GM23338 (cell line): Measurements from ENCODE around the gene NBDY. TPM values are rescaled to one million over a fixed set of nuclear protein-coding genes. Genes with fewer than 3 reads are reported as not detected.

ENCODE experiments used
- ATAC-seq: fragments of 200-7000 bp; cut with Tn5 transposase; 3 replicates; pipeline ENCODE4 v1.9.1; 2020
- DNase-seq: peaks from one replicate; pipeline ENCODE4 v3.0.0-alpha.2; 2015; ENCODE audit warnings: low spot score
- H2AFZ ChIP-seq: fragments of 200-600 bp; sonication (generic); 2 replicates; pipeline ENCODE4 v1.8.0; 2016; ENCODE audit warnings: antibody characterized with exemption, mild to moderate bottlenecking, moderate library complexity
- H3F3A ChIP-seq: fragments of 200-600 bp; sonication (generic); replicated peaks from 2 replicates; pipeline ENCODE4 v1.8.0; 2017; ENCODE audit warnings: antibody characterized with exemption, mixed run types, low read depth
- H3K27ac ChIP-seq: fragments of 200-600 bp; sonication (generic); 2 replicates; pipeline ENCODE4 v1.6.1; 2016; ENCODE audit warnings: low read depth
- H3K27me3 ChIP-seq: fragments of 200-600 bp; sonication (generic); 2 replicates; pipeline ENCODE4 v1.8.0; 2016; ENCODE audit warnings: mild to moderate bottlenecking, mixed run types, moderate library complexity; ENCODE audit not compliant: insufficient read depth
- H3K36me3 ChIP-seq: fragments of 200-600 bp; sonication (generic); 2 replicates; pipeline ENCODE4 v1.8.0; 2016; ENCODE audit warnings: mild to moderate bottlenecking; ENCODE audit not compliant: insufficient read depth
- H3K4me1 ChIP-seq: fragments of 200-600 bp; sonication (generic); 2 replicates; pipeline ENCODE4 v1.8.0; 2016; ENCODE audit warnings: mild to moderate bottlenecking, moderate library complexity; ENCODE audit not compliant: insufficient read depth
- H3K4me2 ChIP-seq: fragments of 200-600 bp; sonication (generic); 2 replicates; pipeline ENCODE4 v1.7.1; 2017; ENCODE audit warnings: mixed run types
- H3K4me3 ChIP-seq: fragments of 200-600 bp; sonication (generic); 2 replicates; pipeline ENCODE4 v1.6.1; 2016; ENCODE audit warnings: mixed run types
- H3K79me2 ChIP-seq: fragments of 200-600 bp; sonication (generic); replicated peaks from 2 replicates; pipeline ENCODE4 v1.8.0; 2017; ENCODE audit warnings: mild to moderate bottlenecking; ENCODE audit not compliant: insufficient read depth
- H3K9me2 ChIP-seq: fragments of 200-600 bp; sonication (generic); 2 replicates; pipeline ENCODE4 v1.8.0; 2017; ENCODE audit not compliant: insufficient read depth
- H4K20me1 ChIP-seq: fragments of 200-600 bp; sonication (generic); replicated peaks from 2 replicates; pipeline ENCODE4 v1.8.0; 2017; ENCODE audit warnings: mild to moderate bottlenecking; ENCODE audit not compliant: insufficient read depth
- H3K27ac Mint-ChIP-seq: 2 replicates; pipeline ENCODE4 v1.8.0; 2020; ENCODE audit warnings: inconsistent platforms, mild to moderate bottlenecking, moderate library complexity, mixed read lengths
- H3K27me3 Mint-ChIP-seq: 3 replicates; pipeline ENCODE4 v1.8.0; 2022; ENCODE audit warnings: low read depth, mild to moderate bottlenecking, moderate library complexity, mixed read lengths, inconsistent platforms; ENCODE audit not compliant: insufficient read depth, poor library complexity
- H3K36me3 Mint-ChIP-seq: 3 replicates; pipeline ENCODE4 v1.8.0; 2021; ENCODE audit warnings: low read depth, mild to moderate bottlenecking, inconsistent platforms, moderate library complexity, mixed read lengths
- H3K4me1 Mint-ChIP-seq: 3 replicates; pipeline ENCODE4 v1.8.0; 2020; ENCODE audit warnings: mild to moderate bottlenecking, inconsistent platforms, mixed read lengths
- H3K4me3 Mint-ChIP-seq: 3 replicates; pipeline ENCODE4 v1.8.0; 2021; ENCODE audit warnings: moderate library complexity, mild to moderate bottlenecking, inconsistent platforms, mixed read lengths
- H3K9me3 Mint-ChIP-seq: 3 replicates; pipeline ENCODE4 v1.8.0; 2020; ENCODE audit warnings: moderate library complexity, mild to moderate bottlenecking, inconsistent platforms, mixed read lengths
- CREB1 ChIP-seq: fragments of 250-450 bp; sonication (Bioruptor Pico); IDR thresholded peaks from 2 replicates; pipeline ENCODE4 v1.5.0; 2020; ENCODE audit warnings: low read depth, mild to moderate bottlenecking, moderate library complexity
- EZH2 ChIP-seq: fragments of 200-600 bp; sonication (generic); IDR thresholded peaks from one replicate; pipeline ENCODE4 v1.8.0; 2017; ENCODE audit warnings: antibody characterized with exemption, mild to moderate bottlenecking, low read depth; ENCODE audit not compliant: unreplicated experiment
- EZH2phosphoT487 ChIP-seq: fragments of 200-600 bp; sonication (generic); IDR thresholded peaks from one replicate; pipeline ENCODE4 v1.8.1; 2018; ENCODE audit warnings: antibody characterized with exemption; ENCODE audit not compliant: unreplicated experiment
- JUNB ChIP-seq: IDR thresholded peaks from one replicate; pipeline ENCODE4 v1.6.1; 2016; ENCODE audit warnings: antibody characterized with exemption; ENCODE audit not compliant: unreplicated experiment
- NANOG ChIP-seq: IDR thresholded peaks from 2 replicates; pipeline ENCODE4 v1.6.1; 2016; ENCODE audit warnings: antibody characterized with exemption, borderline replicate concordance
- POLR2AphosphoS5 ChIP-seq: IDR thresholded peaks from 2 replicates; pipeline ENCODE4 v1.6.1; 2016; ENCODE audit warnings: antibody characterized with exemption, low read depth
- STAT1 ChIP-seq: IDR thresholded peaks from one replicate; pipeline ENCODE4 v1.6.1; 2016; ENCODE audit warnings: antibody characterized with exemption; ENCODE audit not compliant: unreplicated experiment
- ZNF114 ChIP-seq: fragments of 250-450 bp; sonication (Bioruptor Pico); IDR thresholded peaks from 2 replicates; pipeline ENCODE4 v1.5.0; 2020; ENCODE audit warnings: mild to moderate bottlenecking, moderate library complexity
- ZNF331 ChIP-seq: fragments of 250-450 bp; sonication (Bioruptor Pico); IDR thresholded peaks from 2 replicates; pipeline ENCODE4 v1.5.0; 2020; ENCODE audit warnings: low read depth, mild to moderate bottlenecking, moderate library complexity
- polyA plus RNA-seq: library from polyadenylated mRNA; unstranded; fragments of >200 nt; fragmentation: Nextera tagmentation; extraction: Ambion mirVana; gene quantifications from 2 replicates; pipeline ENCODE4 v1.2.1, GENCODE V29; 2016
- total RNA-seq: library from RNA; depleted of rRNA; stranded (reverse); fragments of >200 nt; shearing (Covaris generic); gene quantifications from 2 replicates; pipeline ENCODE4 v1.2.3, GENCODE V29; 2014
- TF ChIP-seq, protein P1 (sequence below): IDR thresholded peaks from one replicate; pipeline ENCODE4 v1.6.1; 2018; ENCODE audit warnings: antibody characterized with exemption; ENCODE audit not compliant: unreplicated experiment
- TF ChIP-seq, protein P2 (sequence below), 2 experiments: fragments of 200-600 bp in 1 of 2; sonication (generic) in 1 of 2; conservative IDR thresholded peaks; 2 replicates each; pipeline versions ENCODE4 v1.5.1 to v1.6.1; 2016 to 2017; ENCODE audit warnings: antibody characterized with exemption in 2 of 2, low read depth in 2 of 2, mild to moderate bottlenecking in 2 of 2, moderate library complexity in 1 of 2
- TF ChIP-seq, protein P3 (sequence below): fragments of 250-450 bp; sonication (Bioruptor Pico); IDR thresholded peaks from 2 replicates; pipeline ENCODE4 v1.5.0; 2020; ENCODE audit warnings: mild to moderate bottlenecking, moderate library complexity
- TF ChIP-seq, protein P4 (sequence below): IDR thresholded peaks from 2 replicates; pipeline ENCODE4 v1.6.1; 2016; ENCODE audit warnings: antibody characterized with exemption

Gene NBDY
- total and polyA plus RNA-seq, 2 experiments from 2014 or later, result 9.6 to 206 TPM

DNA sequence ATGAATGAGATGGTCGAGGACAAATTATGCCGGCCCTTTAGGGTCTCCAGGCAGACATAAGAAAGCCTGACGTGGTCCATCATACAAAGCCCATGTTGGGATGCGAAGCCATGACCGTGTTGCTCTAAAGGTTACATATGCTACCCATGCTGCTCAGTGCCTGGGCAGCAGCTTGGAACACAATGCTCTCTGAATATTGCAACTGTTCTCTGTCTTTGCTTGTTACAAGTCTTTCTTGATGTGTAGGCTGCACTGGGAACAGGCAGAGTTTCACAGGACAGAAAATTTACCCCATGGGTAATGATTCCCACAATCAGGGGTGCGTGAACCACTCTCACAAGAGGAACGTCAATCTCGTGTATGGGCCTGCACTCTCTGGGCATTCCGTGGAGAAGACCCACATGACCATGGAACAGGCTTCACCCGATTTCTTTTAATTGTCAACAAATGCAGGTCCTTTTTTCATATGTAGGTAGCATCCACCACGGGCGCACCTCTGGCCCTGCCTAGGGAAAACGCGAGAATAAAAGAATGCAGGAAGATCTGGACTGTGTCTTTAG, 66.3 kb downstream of the NBDY start:
- Mint-ChIP-seq H3K9me3 (no peaks in the 10 kb centered on the region; the same call in 2 of the 3 replicates), H3K4me1 (peaks cover 16% of the 10 kb centered on the region), H3K27me3 (peaks cover 10% of the 10 kb centered on the region), H3K27ac (no peak overlapping the region), H3K36me3 (peaks cover 42% of the 10 kb centered on the region), H3K4me3 (no peak overlapping the region)
- H3K4me3 ChIP-seq, result no peak overlapping the region
- TF ChIP-seq, protein P1, sequence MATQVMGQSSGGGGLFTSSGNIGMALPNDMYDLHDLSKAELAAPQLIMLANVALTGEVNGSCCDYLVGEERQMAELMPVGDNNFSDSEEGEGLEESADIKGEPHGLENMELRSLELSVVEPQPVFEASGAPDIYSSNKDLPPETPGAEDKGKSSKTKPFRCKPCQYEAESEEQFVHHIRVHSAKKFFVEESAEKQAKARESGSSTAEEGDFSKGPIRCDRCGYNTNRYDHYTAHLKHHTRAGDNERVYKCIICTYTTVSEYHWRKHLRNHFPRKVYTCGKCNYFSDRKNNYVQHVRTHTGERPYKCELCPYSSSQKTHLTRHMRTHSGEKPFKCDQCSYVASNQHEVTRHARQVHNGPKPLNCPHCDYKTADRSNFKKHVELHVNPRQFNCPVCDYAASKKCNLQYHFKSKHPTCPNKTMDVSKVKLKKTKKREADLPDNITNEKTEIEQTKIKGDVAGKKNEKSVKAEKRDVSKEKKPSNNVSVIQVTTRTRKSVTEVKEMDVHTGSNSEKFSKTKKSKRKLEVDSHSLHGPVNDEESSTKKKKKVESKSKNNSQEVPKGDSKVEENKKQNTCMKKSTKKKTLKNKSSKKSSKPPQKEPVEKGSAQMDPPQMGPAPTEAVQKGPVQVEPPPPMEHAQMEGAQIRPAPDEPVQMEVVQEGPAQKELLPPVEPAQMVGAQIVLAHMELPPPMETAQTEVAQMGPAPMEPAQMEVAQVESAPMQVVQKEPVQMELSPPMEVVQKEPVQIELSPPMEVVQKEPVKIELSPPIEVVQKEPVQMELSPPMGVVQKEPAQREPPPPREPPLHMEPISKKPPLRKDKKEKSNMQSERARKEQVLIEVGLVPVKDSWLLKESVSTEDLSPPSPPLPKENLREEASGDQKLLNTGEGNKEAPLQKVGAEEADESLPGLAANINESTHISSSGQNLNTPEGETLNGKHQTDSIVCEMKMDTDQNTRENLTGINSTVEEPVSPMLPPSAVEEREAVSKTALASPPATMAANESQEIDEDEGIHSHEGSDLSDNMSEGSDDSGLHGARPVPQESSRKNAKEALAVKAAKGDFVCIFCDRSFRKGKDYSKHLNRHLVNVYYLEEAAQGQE, result no peak
- TF ChIP-seq, protein P2, sequence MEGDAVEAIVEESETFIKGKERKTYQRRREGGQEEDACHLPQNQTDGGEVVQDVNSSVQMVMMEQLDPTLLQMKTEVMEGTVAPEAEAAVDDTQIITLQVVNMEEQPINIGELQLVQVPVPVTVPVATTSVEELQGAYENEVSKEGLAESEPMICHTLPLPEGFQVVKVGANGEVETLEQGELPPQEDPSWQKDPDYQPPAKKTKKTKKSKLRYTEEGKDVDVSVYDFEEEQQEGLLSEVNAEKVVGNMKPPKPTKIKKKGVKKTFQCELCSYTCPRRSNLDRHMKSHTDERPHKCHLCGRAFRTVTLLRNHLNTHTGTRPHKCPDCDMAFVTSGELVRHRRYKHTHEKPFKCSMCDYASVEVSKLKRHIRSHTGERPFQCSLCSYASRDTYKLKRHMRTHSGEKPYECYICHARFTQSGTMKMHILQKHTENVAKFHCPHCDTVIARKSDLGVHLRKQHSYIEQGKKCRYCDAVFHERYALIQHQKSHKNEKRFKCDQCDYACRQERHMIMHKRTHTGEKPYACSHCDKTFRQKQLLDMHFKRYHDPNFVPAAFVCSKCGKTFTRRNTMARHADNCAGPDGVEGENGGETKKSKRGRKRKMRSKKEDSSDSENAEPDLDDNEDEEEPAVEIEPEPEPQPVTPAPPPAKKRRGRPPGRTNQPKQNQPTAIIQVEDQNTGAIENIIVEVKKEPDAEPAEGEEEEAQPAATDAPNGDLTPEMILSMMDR (conservative IDR thresholded peaks at IDR 0.05; ENCODE audit: low read depth in 2 of 2), result no peak
- TF ChIP-seq, protein P3, sequence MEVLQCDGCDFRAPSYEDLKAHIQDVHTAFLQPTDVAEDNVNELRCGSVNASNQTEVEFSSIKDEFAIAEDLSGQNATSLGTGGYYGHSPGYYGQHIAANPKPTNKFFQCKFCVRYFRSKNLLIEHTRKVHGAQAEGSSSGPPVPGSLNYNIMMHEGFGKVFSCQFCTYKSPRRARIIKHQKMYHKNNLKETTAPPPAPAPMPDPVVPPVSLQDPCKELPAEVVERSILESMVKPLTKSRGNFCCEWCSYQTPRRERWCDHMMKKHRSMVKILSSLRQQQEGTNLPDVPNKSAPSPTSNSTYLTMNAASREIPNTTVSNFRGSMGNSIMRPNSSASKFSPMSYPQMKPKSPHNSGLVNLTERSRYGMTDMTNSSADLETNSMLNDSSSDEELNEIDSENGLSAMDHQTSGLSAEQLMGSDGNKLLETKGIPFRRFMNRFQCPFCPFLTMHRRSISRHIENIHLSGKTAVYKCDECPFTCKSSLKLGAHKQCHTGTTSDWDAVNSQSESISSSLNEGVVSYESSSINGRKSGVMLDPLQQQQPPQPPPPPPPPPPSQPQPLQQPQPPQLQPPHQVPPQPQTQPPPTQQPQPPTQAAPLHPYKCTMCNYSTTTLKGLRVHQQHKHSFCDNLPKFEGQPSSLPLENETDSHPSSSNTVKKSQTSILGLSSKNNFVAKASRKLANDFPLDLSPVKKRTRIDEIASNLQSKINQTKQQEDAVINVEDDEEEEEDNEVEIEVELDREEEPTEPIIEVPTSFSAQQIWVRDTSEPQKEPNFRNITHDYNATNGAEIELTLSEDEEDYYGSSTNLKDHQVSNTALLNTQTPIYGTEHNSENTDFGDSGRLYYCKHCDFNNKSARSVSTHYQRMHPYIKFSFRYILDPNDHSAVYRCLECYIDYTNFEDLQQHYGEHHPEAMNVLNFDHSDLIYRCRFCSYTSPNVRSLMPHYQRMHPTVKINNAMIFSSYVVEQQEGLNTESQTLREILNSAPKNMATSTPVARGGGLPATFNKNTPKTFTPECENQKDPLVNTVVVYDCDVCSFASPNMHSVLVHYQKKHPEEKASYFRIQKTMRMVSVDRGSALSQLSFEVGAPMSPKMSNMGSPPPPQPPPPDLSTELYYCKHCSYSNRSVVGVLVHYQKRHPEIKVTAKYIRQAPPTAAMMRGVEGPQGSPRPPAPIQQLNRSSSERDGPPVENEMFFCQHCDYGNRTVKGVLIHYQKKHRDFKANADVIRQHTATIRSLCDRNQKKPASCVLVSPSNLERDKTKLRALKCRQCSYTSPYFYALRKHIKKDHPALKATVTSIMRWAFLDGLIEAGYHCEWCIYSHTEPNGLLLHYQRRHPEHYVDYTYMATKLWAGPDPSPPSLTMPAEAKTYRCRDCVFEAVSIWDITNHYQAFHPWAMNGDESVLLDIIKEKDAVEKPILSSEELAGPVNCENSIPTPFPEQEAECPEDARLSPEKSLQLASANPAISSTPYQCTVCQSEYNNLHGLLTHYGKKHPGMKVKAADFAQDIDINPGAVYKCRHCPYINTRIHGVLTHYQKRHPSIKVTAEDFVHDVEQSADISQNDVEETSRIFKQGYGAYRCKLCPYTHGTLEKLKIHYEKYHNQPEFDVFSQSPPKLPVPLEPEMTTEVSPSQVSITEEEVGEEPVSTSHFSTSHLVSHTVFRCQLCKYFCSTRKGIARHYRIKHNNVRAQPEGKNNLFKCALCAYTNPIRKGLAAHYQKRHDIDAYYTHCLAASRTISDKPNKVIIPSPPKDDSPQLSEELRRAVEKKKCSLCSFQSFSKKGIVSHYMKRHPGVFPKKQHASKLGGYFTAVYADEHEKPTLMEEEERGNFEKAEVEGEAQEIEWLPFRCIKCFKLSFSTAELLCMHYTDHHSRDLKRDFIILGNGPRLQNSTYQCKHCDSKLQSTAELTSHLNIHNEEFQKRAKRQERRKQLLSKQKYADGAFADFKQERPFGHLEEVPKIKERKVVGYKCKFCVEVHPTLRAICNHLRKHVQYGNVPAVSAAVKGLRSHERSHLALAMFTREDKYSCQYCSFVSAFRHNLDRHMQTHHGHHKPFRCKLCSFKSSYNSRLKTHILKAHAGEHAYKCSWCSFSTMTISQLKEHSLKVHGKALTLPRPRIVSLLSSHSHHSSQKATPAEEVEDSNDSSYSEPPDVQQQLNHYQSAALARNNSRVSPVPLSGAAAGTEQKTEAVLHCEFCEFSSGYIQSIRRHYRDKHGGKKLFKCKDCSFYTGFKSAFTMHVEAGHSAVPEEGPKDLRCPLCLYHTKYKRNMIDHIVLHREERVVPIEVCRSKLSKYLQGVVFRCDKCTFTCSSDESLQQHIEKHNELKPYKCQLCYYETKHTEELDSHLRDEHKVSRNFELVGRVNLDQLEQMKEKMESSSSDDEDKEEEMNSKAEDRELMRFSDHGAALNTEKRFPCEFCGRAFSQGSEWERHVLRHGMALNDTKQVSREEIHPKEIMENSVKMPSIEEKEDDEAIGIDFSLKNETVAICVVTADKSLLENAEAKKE (CRISPR knock-in tag), result no peak
- TF ChIP-seq POLR2AphosphoS5, result no peak
- no peak for TF ChIP-seq EZH2
- TF ChIP-seq JUNB, result no peak
- TF ChIP-seq STAT1, result no peak
- TF ChIP-seq ZNF331 (CRISPR knock-in tag), result no peak
- TF ChIP-seq ZNF114 (CRISPR knock-in tag), result no peak
- no peak for TF ChIP-seq NANOG
- TF ChIP-seq, protein P4, sequence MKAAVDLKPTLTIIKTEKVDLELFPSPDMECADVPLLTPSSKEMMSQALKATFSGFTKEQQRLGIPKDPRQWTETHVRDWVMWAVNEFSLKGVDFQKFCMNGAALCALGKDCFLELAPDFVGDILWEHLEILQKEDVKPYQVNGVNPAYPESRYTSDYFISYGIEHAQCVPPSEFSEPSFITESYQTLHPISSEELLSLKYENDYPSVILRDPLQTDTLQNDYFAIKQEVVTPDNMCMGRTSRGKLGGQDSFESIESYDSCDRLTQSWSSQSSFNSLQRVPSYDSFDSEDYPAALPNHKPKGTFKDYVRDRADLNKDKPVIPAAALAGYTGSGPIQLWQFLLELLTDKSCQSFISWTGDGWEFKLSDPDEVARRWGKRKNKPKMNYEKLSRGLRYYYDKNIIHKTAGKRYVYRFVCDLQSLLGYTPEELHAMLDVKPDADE, result no peak
- no peak for TF ChIP-seq EZH2phosphoT487
- no peak for TF ChIP-seq CREB1
- H4K20me1 ChIP-seq, result no peaks in the 10 kb centered on the region
- no peak overlapping the region for H2AFZ ChIP-seq
- no peaks in the 10 kb centered on the region for H3K4me1 ChIP-seq
- H3K36me3 ChIP-seq, result no peaks in the 10 kb centered on the region
- 0 out of 2 replicates have a peak, but pooled peaks cover 3% of the 10 kb centered on the region for H3K79me2 ChIP-seq
- H3K9me2 ChIP-seq, result no peaks in the 10 kb centered on the region
- no peak overlapping the region for H3K4me2 ChIP-seq
- DNase-seq (no peak), ATAC-seq (no peak)
- no peaks in the 10 kb centered on the region for H3K27me3 ChIP-seq
- H3F3A ChIP-seq, result no peaks in the 10 kb centered on the region
- no peak overlapping the region for H3K27ac ChIP-seq
